H1 (cell line): Measurements from ENCODE around the gene GALNT9. TPM values are rescaled to one million over a fixed set of nuclear protein-coding genes. Genes with fewer than 3 reads are reported as not detected.

Source experiments
- RFX5 ChIP-seq: IDR thresholded peaks from 2 replicates; pipeline ENCODE4 v1.6.1; 2011; ENCODE audit warnings: low read depth, low read length, improper control_type of control experiment, borderline replicate concordance
- RNF2 ChIP-seq: fragments of 200-900, 300-1000 bp; sonication (generic); IDR thresholded peaks from 2 replicates; pipeline ENCODE4 v1.7.1; 2016; ENCODE audit warnings: borderline replicate concordance, low read depth, mild to moderate bottlenecking, antibody characterized with exemption, low read length; ENCODE audit not compliant: poor library complexity, severe bottlenecking; ENCODE audit errors: missing control alignments
- polyA plus RNA-seq, 7 experiments: library from polyadenylated mRNA; depleted of rRNA in 3 of 7; stranded (reverse) in 5 of 7; unstranded in 2 of 7; fragments of >200 nt in 5 of 7; fragments of 200-250 nt in 2 of 7; gene quantifications; 1 replicate in 5 of 7; 2 replicates in 1 of 7; 4 replicates in 1 of 7; pipeline versions ENCODE4 v1.2.1 to v1.2.3, GENCODE V29; 2011 to 2013; ENCODE audit warnings: missing spikeins in 2 of 7, mixed read lengths in 2 of 7
- total RNA-seq: library from RNA; stranded (reverse); fragmentation: NEBNext Ultra II Directional; extraction: Animal tissue kit (Norgen Biotek cat#: 25700); gene quantifications from 2 replicates; pipeline ENCODE4 v1.2.1, GENCODE V29; 2021

GALNT9 gene
- total and polyA plus RNA-seq, 2 of the 8 experiments (the other 6 are each of a cell fraction or from before 2014, with no cell fraction given): 2.0 to 3.6 TPM

- TF ChIP-seq RNF2 (no peak), RFX5 (no peak)
Measured at GRCh38 chr12:132263451-132264049, 65.8 kb downstream of the GALNT9 start (continued).
